Endothelial cell of umbilical vein (primary cell): ENCODE results near the gene MYH14. TPM values are rescaled to one million over a fixed set of nuclear protein-coding genes. Genes with fewer than 3 reads are reported as not detected.

Source experiments
- BruUV-seq: library from RNA; stranded (reverse); fragments of 400-500 nt; replicated peaks from 2 replicates; lab custom pipeline; 2021; lab: Mats Ljungman, UMichigan
- CTCF ChIA-PET: fragments of 300-600, 350-600 bp; sonication (Branson Sonifier 250); formaldehyde crosslinking; loops from one replicate; lab custom pipeline; 2021; ENCODE audit warnings: antibody characterized with exemption, inconsistent platforms; lab: Charles Lee
- POLR2A ChIA-PET: fragments of 300-600, 350-600 bp; sonication (Branson Sonifier 250); formaldehyde crosslinking; loops from one replicate; lab custom pipeline; 2021; ENCODE audit warnings: antibody characterized with exemption, inconsistent platforms; lab: Charles Lee
- DNase-seq: peaks from one replicate; pipeline ENCODE4 v3.0.0-alpha.2; 2011; ENCODE audit warnings: low read depth, low spot score
- FAIRE-seq: peaks from 2 replicates; lab custom pipeline; 2011; peaks lifted over from hg19 to GRCh38; lab: Jason Lieb, UNC
- H2AFZ ChIP-seq: 2 replicates; pipeline ENCODE4 v1.6.0; 2012; ENCODE audit warnings: low read depth, low read length, control low read depth, inconsistent platforms
- H3K27ac ChIP-seq: 2 replicates; pipeline ENCODE4 v1.5.1; 2011; ENCODE audit warnings: low read depth, mild to moderate bottlenecking, control low read depth, low read length, moderate library complexity; ENCODE audit not compliant: insufficient read depth
- H3K27me3 ChIP-seq, 2 experiments: 2 replicates each; pipeline versions ENCODE4 v1.6.0 to v1.6.1; 2011; ENCODE audit warnings: low read length in 2 of 2, mixed read lengths in 1 of 2; ENCODE audit not compliant: control insufficient read depth in 2 of 2, insufficient read depth in 2 of 2
- H3K36me3 ChIP-seq, 2 experiments: 2 replicates in 1 of 2; 3 replicates in 1 of 2; pipeline ENCODE4 v1.5.1; 2011; ENCODE audit warnings: low read length in 2 of 2, mild to moderate bottlenecking in 1 of 2, moderate library complexity in 1 of 2; ENCODE audit not compliant: control insufficient read depth in 2 of 2, insufficient read depth in 2 of 2; ENCODE audit errors: extremely low read depth in 1 of 2
- H3K4me1 ChIP-seq: 3 replicates; pipeline ENCODE4 v1.5.1; 2011; ENCODE audit warnings: mild to moderate bottlenecking, low read length; ENCODE audit not compliant: control insufficient read depth, insufficient read depth; ENCODE audit errors: extremely low read depth
- H3K4me2 ChIP-seq: 2 replicates; pipeline ENCODE4 v1.6.1; 2011; ENCODE audit warnings: low read length, control low read depth, mixed read lengths; ENCODE audit not compliant: insufficient read depth
- H3K4me3 ChIP-seq, 3 experiments: fragments of 200-600 bp in 1 of 3; sonication (generic), shearing (Covaris generic) in 1 of 3; replicated peaks in 1 of 3; 2 replicates each; pipeline ENCODE4 v1.5.1; 2011 to 2016; ENCODE audit warnings: control low read depth in 3 of 3, low read length in 3 of 3, mild to moderate bottlenecking in 2 of 3, inconsistent platforms in 1 of 3, low read depth in 1 of 3, moderate library complexity in 1 of 3; ENCODE audit not compliant: insufficient read depth in 1 of 3
- H3K79me2 ChIP-seq: 2 replicates; pipeline ENCODE4 v1.6.0; 2012; ENCODE audit warnings: low read length, inconsistent platforms; ENCODE audit not compliant: control insufficient read depth, insufficient read depth
- H3K9ac ChIP-seq: replicated peaks from 2 replicates; pipeline ENCODE3; 2011; ENCODE audit warnings: low read length, control low read depth; ENCODE audit not compliant: insufficient read depth; ENCODE audit errors: extremely low read depth
- H3K9me1 ChIP-seq: replicated peaks from 3 replicates; pipeline ENCODE4 v1.6.0; 2011; ENCODE audit warnings: mild to moderate bottlenecking, low read length; ENCODE audit not compliant: control insufficient read depth, insufficient read depth; ENCODE audit errors: extremely low read depth
- H3K9me3 ChIP-seq: replicated peaks from 2 replicates; pipeline ENCODE4 v1.5.1; 2012; ENCODE audit warnings: low read length, inconsistent platforms; ENCODE audit not compliant: control insufficient read depth, insufficient read depth
- H4K20me1 ChIP-seq: replicated peaks from 2 replicates; pipeline ENCODE3; 2011; ENCODE audit warnings: mild to moderate bottlenecking, low read length; ENCODE audit not compliant: control insufficient read depth, insufficient read depth; ENCODE audit errors: extremely low read depth
- FOS ChIP-seq: IDR thresholded peaks from 2 replicates; pipeline ENCODE4 v1.6.1; 2011; ENCODE audit warnings: mild to moderate bottlenecking, low read length, moderate library complexity, borderline replicate concordance; ENCODE audit not compliant: insufficient read depth
- GATA2 ChIP-seq: IDR thresholded peaks from 2 replicates; pipeline ENCODE4 v1.7.0; 2011; ENCODE audit warnings: low read depth, mild to moderate bottlenecking, moderate library complexity, mixed read lengths, low read length; ENCODE audit not compliant: insufficient read length, insufficient read depth
- JUN ChIP-seq: IDR thresholded peaks from 2 replicates; pipeline ENCODE4 v1.6.1; 2011; ENCODE audit warnings: borderline replicate concordance, low read depth; ENCODE audit not compliant: insufficient read length, insufficient read depth
- MAX ChIP-seq: IDR thresholded peaks from 2 replicates; pipeline ENCODE4 v1.6.1; 2011; ENCODE audit not compliant: insufficient read depth, insufficient read length
- MYC ChIP-seq: IDR thresholded peaks from one replicate; pipeline ENCODE4 v1.6.1; 2011; ENCODE audit warnings: mild to moderate bottlenecking, low read depth, low read length
- dilution Hi-C: fragments of 300-500 bp; cut with MboI; formaldehyde crosslinking; loops from one replicate; pipeline ENCODE4 v1.15.0; 2019; ENCODE audit warnings: low sequenced_read_pairs; ENCODE audit not compliant: extremely low pct_ligation_motif_present
- intact Hi-C: fragments of 100-400 bp; cut with micrococcal nuclease; formaldehyde crosslinking; loops from one replicate; pipeline ENCODE4 v1.10.0; 2022
- polyA plus RNA-seq, 4 experiments: library from polyadenylated mRNA; depleted of rRNA in 3 of 4; stranded (reverse) in 3 of 4; unstranded in 1 of 4; fragments of >200 nt; gene quantifications; 2 replicates each; pipeline versions ENCODE4 v1.2.1 to v1.2.3, GENCODE V29; 2011 to 2012; ENCODE audit warnings: missing spikeins in 1 of 4
- total RNA-seq: library from RNA; stranded (reverse); gene quantifications from 2 replicates; pipeline ENCODE4 v1.2.3, GENCODE V29; 2021

Gene MYH14
- total and polyA plus RNA-seq, 2 donors (not counting 3 experiments of a cell fraction or from before 2014, with no cell fraction given): 0.13 TPM; not detected in 1

- FAIRE-seq (no peak), DNase-seq (no peak)
- Histone ChIP-seq H2AFZ (no peak overlapping the region), H3K4me1 (no peaks in the 10 kb centered on the region), H3K36me3 (no peaks in the 10 kb centered on the region), H4K20me1 (no peaks in the 10 kb centered on the region), H3K9me3 (no peaks in the 10 kb centered on the region), H3K27ac (no peak overlapping the region), H3K9ac (no peak overlapping the region), H3K4me2 (no peak overlapping the region), H3K4me3 (no peak overlapping the region), H3K27me3 (peaks cover 4 to 7% of the 10 kb centered on the region in 2 experiments), H3K9me1 (no peaks in the 10 kb centered on the region), H3K79me2 (no peaks in the 10 kb centered on the region)
- BruUV-seq: no TSS peak
- dilution Hi-C loops (no loop called here), intact Hi-C loops (no loop called here)
- CTCF ChIA-PET: interaction anchor here (1.4 kb wide), 1 partner anchor 18 kb away, joined by 3 read pairs; no protein-coding TSS in a partner anchor
- POLR2A ChIA-PET: no interaction called here
- TF ChIP-seq JUN (no peak), GATA2 (no peak)
Observed at GRCh38 chr19:50198431-50199258, 4.8 kb upstream of the MYH14 start.

- no peak for DNase-seq
- H3K36me3 ChIP-seq: no peaks in the 10 kb centered on the region
- H2AFZ ChIP-seq: no peak overlapping the region
- POLR2A ChIA-PET: no interaction called here
- no peaks in the 10 kb centered on the region for H3K4me1 ChIP-seq
- no peak for FAIRE-seq
- dilution Hi-C loops: no loop called here
- TF ChIP-seq MYC (no peak), MAX (no peak), FOS (no peak)
- no peak overlapping the region for H3K27ac ChIP-seq
- intact Hi-C loops: no loop called here
- no peaks in the 10 kb centered on the region for H4K20me1 ChIP-seq
- CTCF ChIA-PET: interaction anchor here (1.4 kb wide), 1 partner anchor 19 kb away, joined by 3 read pairs; no protein-coding TSS in a partner anchor
- no TSS peak for BruUV-seq
- H3K9me3 ChIP-seq: no peaks in the 10 kb centered on the region
- H3K9ac ChIP-seq: no peak overlapping the region
- H3K79me2 ChIP-seq: no peaks in the 10 kb centered on the region
- H3K4me2 ChIP-seq: no peak overlapping the region
- H3K4me3 ChIP-seq: no peak overlapping the region
- peaks cover 7 to 8% of the 10 kb centered on the region in 2 experiments for H3K27me3 ChIP-seq
- H3K9me1 ChIP-seq: no peaks in the 10 kb centered on the region
Observed at GRCh38 chr19:50199259-50199555, 4.2 kb upstream of the MYH14 start.
